NB4 (cell line): Measurements from ENCODE around the gene CYB561D1.
A peak's percentile ranks its signal among the peaks of the same experiment; 100 is the strongest.

Experiments
- DNase-seq: peaks from one replicate; pipeline ENCODE4 v3.0.0; 2010; ENCODE audit warnings: low read depth
- H3K4me3 ChIP-seq: one replicate; pipeline ENCODE4 v1.5.1; 2011; ENCODE audit warnings: mild to moderate bottlenecking, low read depth, low read length, moderate library complexity
- CTCF ChIP-seq: IDR thresholded peaks from one replicate; pipeline ENCODE4 v1.5.1; 2012; ENCODE audit warnings: low read depth, low read length
- MAX ChIP-seq: IDR thresholded peaks from 2 replicates; pipeline ENCODE4 v1.6.1; 2011; ENCODE audit warnings: low read depth, low read length
- MYC ChIP-seq: IDR thresholded peaks from 2 replicates; pipeline ENCODE4 v1.6.1; 2011; ENCODE audit warnings: low read depth, low read length
- POLR2A ChIP-seq: IDR thresholded peaks from 2 replicates; pipeline ENCODE4 v1.6.1; 2011; ENCODE audit warnings: mild to moderate bottlenecking; ENCODE audit not compliant: insufficient read length; ENCODE audit errors: extremely low read depth

CYB561D1 gene

GRCh38 chr1:109530457-109531087 is 36.7 kb downstream of the CYB561D1 start:
- H3K4me3 ChIP-seq: no peak overlapping the region
- TF ChIP-seq MAX (no peak), POLR2A (no peak), MYC (no peak), CTCF (no peak)
- DNase-seq: no peak

GRCh38 chr1:109531380-109531779 is 37.5 kb downstream of the CYB561D1 start:
- H3K4me3 ChIP-seq: no peak overlapping the region
- no peak for TF ChIP-seq POLR2A
- TF ChIP-seq MAX: no peak
- TF ChIP-seq CTCF: no peak
- no peak for TF ChIP-seq MYC
- DNase-seq: no peak

GRCh38 chr1:109531826-109532364 is 38.0 kb downstream of the CYB561D1 start:
- no peak overlapping the region for H3K4me3 ChIP-seq
- DNase-seq: no peak
- TF ChIP-seq POLR2A (no peak), MYC (no peak), CTCF (no peak), MAX (no peak)

- DNase-seq: peak; percentile 83
- TF ChIP-seq MYC: no peak; the same call in 1 of the 2 replicates
- TF ChIP-seq POLR2A: no peak
- peak; percentile 91 for TF ChIP-seq CTCF
- TF ChIP-seq MAX: peak; percentile 44; the same call in 1 of the 2 replicates
- H3K4me3 ChIP-seq: no peak overlapping the region
Measured at GRCh38 chr1:109532365-109533136, 38.7 kb downstream of the CYB561D1 start.

- DNase-seq: no peak
- no peak for TF ChIP-seq MAX
- no peak for TF ChIP-seq POLR2A
- no peak for TF ChIP-seq CTCF
- TF ChIP-seq MYC: no peak
- no peak overlapping the region for H3K4me3 ChIP-seq
Measured at GRCh38 chr1:109534307-109534858, 40.5 kb downstream of the CYB561D1 start.
